Iris pigment epithelial cell (primary cell): ENCODE data around the gene SMARCA4.
"Not testable (repeated sequence)": the region's sequence is repeated elsewhere in the genome, so short reads cannot be mapped to it uniquely, and the experiment has no call there.

Experiments
- DNase-seq: peaks from one replicate; pipeline ENCODE4 v3.0.0-alpha.2; 2011; ENCODE audit warnings: low read depth

Gene SMARCA4

DNA sequence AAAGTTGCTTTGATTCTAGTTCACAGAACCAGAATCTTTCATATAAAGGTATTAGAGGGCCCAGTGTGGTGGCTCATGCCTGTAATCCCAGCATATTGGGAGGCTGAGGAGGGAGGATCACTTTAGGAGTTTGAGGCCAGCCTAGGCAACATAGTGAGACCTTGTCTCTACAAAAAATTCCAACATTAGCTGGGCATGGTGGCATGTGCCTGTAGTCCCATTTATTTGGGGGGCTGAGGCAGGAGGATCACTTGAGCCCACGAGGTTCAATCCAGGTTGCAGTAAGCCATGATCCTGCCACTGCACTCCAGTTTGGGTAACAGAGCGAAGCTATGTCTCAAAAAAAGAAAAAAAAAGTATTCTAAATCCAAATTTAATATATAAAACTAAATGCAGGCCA, 137.5 kb downstream of the SMARCA4 start:
- no peak for DNase-seq

DNA sequence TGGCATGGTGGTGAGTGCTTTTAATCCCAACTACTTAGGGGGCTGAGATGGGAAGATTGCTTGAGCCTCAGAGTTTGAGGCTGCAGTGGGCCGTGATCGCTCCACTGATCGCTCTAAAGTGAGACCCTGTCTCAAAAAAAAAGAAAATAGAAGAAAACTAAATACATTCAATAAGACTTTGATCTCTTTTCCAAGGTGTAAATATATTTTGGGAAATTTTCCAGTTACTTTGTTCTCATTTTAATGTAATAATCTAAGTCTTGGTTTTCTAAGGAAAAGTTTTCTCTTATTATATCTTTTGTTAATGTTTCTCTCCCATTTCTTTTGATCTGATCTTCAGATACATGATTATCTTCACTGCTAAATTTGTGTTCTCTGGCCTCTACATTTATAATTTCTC, 138.0 kb downstream of the SMARCA4 start:
- DNase-seq = no peak

DNA sequence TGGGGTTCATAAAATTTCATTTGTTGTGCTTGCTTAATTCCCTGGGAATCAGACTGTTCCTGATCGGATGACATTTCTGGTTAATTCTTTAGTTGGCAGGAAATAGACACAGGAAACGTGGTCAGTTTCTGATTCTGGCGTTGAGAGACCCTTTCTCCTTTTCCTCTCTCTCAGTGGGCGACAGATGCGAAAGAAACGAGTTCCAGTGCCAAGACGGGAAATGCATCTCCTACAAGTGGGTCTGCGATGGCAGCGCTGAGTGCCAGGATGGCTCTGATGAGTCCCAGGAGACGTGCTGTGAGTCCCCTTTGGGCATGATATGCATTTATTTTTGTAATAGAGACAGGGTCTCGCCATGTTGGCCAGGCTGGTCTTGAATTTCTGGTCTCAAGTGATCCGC, 139.2 kb downstream of the SMARCA4 start:
- no peak for DNase-seq

DNA sequence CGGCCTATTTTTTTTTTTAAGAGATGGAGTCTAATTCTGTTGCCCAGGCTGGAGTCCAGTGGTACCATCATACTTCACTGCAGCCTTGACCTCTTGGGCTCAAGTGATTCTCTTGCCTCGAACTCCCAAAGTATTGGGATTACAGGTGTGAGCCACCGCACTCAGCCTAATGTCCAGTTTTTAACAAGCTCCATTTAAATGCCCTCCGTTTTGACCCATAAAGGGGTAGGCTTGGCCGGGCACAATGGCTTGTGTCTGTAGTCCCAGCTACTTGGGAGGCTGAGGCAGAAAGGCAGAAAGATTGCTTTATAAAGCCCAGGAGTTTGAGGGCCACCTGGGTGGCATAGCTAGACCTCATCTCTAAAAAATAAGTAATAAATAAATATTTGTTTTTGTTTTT, 140.2 kb downstream of the SMARCA4 start:
- DNase-seq = no peak

DNA sequence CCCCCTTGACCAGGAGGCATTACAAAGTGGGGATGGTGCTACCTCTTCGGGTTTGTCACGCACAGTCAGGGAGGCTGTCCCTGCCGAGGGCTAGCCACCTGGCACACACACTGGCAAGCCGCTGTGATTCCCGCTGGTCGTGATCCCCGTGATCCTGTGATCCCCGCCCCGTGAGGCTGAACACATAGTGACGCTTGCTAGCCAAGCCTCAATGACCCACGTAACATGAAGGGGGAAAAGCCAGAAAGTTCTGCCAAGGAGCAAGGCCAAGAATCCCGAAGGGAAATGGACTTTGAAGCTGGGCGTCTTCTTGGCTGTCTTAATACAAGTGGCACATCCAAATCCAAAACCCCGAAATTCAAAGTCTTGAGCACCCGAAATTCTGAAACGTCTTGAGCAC, 142.1 kb downstream of the SMARCA4 start:
- no peak for DNase-seq

DNA sequence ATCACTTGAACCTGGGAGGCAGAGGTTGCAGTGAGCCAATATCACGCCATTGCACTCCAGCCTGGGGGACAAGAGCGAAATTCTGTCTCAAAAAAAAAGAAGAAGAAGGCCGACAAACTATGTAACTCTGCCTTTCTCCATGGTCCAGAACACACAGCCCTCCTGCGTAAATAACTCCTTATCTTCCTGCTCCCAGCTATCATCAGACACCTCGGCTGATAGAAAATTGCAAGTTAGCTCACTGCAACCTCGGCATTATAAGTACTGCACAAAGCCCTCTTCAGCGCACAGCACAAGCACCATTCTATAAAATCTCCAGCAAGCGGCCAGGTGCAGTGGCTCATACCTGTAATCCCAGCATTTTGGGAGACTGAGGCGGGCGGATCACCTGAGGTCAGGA, 142.8 kb downstream of the SMARCA4 start:
- DNase-seq = not testable (repeated sequence)

DNA sequence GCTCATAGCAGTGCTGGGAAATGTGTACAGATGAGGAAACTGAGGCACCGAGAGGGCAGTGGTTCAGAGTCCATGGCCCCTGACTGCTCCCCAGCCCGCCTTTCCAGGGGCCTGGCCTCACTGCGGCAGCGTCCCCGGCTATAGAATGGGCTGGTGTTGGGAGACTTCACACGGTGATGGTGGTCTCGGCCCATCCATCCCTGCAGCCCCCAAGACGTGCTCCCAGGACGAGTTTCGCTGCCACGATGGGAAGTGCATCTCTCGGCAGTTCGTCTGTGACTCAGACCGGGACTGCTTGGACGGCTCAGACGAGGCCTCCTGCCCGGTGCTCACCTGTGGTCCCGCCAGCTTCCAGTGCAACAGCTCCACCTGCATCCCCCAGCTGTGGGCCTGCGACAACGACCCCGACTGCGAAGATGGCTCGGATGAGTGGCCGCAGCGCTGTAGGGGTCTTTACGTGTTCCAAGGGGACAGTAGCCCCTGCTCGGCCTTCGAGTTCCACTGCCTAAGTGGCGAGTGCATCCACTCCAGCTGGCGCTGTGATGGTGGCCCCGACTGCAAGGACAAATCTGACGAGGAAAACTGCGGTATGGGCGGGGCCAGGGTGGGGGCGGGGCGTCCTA, 144.3 kb downstream of the SMARCA4 start:
- DNase-seq = no peak

DNA sequence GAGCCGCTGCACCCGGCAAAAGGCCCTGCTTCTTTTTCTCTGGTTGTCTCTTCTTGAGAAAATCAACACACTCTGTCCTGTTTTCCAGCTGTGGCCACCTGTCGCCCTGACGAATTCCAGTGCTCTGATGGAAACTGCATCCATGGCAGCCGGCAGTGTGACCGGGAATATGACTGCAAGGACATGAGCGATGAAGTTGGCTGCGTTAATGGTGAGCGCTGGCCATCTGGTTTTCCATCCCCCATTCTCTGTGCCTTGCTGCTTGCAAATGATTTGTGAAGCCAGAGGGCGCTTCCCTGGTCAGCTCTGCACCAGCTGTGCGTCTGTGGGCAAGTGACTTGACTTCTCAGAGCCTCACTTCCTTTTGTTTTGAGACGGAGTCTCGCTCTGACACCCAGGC, 145.6 kb downstream of the SMARCA4 start:
- DNase-seq = no peak

DNA sequence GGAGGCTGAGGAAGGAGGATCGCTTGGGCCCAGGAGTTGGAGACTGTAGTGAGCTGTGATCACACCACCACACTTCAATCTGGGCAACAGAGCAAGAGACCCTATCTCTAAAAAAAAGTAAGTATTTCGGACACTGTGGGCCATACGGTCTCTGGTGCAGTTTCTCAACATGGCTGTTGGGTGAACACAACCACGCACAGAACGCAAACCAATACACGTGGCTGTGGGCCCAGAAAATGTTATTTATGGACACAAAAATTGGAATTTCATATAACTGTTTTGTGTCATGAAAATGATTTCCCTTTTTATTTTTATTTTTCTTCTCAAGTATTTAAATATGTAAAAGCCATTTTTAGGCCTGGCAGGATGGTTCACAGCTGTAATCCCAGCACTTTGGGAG, 147.9 kb downstream of the SMARCA4 start:
- no peak for DNase-seq

DNA sequence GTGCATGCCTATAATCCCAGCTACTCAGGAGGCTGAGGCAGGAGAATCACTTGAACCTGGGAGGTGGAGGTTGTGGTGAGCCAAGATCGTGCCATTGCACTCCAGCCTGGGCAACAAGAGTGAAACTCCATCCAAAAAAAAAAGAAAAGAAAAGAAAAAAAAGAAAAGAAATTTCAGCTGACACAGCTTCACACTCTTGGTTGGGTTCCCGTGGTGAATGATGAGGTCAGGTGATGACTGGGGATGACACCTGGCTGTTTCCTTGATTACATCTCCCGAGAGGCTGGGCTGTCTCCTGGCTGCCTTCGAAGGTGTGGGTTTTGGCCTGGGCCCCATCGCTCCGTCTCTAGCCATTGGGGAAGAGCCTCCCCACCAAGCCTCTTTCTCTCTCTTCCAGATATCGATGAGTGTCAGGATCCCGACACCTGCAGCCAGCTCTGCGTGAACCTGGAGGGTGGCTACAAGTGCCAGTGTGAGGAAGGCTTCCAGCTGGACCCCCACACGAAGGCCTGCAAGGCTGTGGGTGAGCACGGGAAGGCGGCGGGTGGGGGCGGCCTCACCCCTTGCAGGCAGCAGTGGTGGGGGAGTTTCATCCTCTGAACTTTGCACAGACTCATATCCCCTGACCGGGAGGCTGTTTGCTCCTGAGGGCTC, 150.4 kb downstream of the SMARCA4 start:
- no peak for DNase-seq

DNA sequence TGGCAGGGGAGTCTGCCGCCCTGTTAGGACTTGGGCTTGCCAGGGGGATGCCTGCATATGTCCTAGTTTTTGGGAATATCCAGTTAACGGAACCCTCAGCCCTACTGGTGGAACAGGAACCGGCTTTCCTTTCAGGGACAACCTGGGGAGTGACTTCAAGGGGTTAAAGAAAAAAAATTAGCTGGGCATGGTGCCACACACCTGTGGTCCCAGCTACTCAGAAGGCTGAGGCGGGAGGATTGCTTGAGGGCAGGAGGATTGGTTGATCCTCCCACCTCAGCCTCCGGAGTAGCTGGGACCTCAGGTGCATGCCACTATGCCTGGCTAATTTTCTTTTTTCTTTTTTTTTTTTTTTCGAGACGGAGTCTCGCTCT, 150.9 kb downstream of the SMARCA4 start:
- DNase-seq = no peak
